ENCODE results near the gene CD40. TPM values are rescaled to one million over a fixed set of nuclear protein-coding genes. Genes with fewer than 3 reads are reported as not detected.

Gene CD40
- total RNA-seq, 1 donor, result 0.45 TPM

GRCh38 chr20:46159101-46159897 lies 41.2 kb downstream of the CD40 start:
- TF ChIP-seq CTCF (IDR thresholded peaks at IDR 0.05; ENCODE audit: insufficient read depth, low read length), result no peak

GRCh38 chr20:46160661-46161060 lies 42.5 kb downstream of the CD40 start:
- H3K4me3 ChIP-seq (ENCODE audit: low read depth, low read length), result no peak overlapping the region
- DNase-seq (ENCODE audit: low read depth), result no peak

More at GRCh38 chr20:46159101-46159897, 41.2 kb downstream of the CD40 start:
- no peak overlapping the region for H3K4me3 ChIP-seq (ENCODE audit: low read depth, low read length)
- no peak for DNase-seq (ENCODE audit: low read depth)

GRCh38 chr20:46161921-46162320 lies 43.8 kb downstream of the CD40 start:
- no peak overlapping the region for H3K4me3 ChIP-seq (ENCODE audit: low read depth, low read length)
- no peak for TF ChIP-seq CTCF (IDR thresholded peaks at IDR 0.05; ENCODE audit: insufficient read depth, low read length)

More at GRCh38 chr20:46160661-46161060, 42.5 kb downstream of the CD40 start:
- no peak for TF ChIP-seq CTCF (IDR thresholded peaks at IDR 0.05; ENCODE audit: insufficient read depth, low read length)

GRCh38 chr20:46164254-46164653 lies 46.1 kb downstream of the CD40 start:
- no peak for TF ChIP-seq CTCF (IDR thresholded peaks at IDR 0.05; ENCODE audit: insufficient read depth, low read length)
- DNase-seq (ENCODE audit: low read depth), result no peak
- H3K4me3 ChIP-seq (ENCODE audit: low read depth, low read length), result no peak overlapping the region

More at GRCh38 chr20:46161921-46162320, 43.8 kb downstream of the CD40 start:
- no peak for DNase-seq (ENCODE audit: low read depth)

GRCh38 chr20:46167080-46167479 lies 49.0 kb downstream of the CD40 start:
- H3K4me3 ChIP-seq (ENCODE audit: low read depth, low read length), result no peak overlapping the region
- DNase-seq (ENCODE audit: low read depth), result no peak
- TF ChIP-seq CTCF (IDR thresholded peaks at IDR 0.05; ENCODE audit: insufficient read depth, low read length), result no peak

- H3K4me3 ChIP-seq (ENCODE audit: low read depth, low read length), result no peak overlapping the region
- no peak for DNase-seq (ENCODE audit: low read depth)
- TF ChIP-seq CTCF (IDR thresholded peaks at IDR 0.05; ENCODE audit: insufficient read depth, low read length), result no peak
Observed at GRCh38 chr20:46168438-46168837, 50.3 kb downstream of the CD40 start.
